ENCODE results near the gene PRAMEF15. TPM values are rescaled to one million over a fixed set of nuclear protein-coding genes. Genes with fewer than 3 reads are reported as not detected.
"Not testable (repeated sequence)": the region's sequence is repeated elsewhere in the genome, so short reads cannot be mapped to it uniquely, and the experiment has no call there.

PRAMEF15 gene
- total RNA-seq = not detected

GRCh38 chr1:13315281-13315680 is at the start of gene PRAMEF15:
Gene PRAMEF15, plus strand, starts transcription at chr1:13315581. Its CDS starts 2,827 bp downstream, at chr1:13318408.
- DNase-seq = not testable (repeated sequence)

DNA sequence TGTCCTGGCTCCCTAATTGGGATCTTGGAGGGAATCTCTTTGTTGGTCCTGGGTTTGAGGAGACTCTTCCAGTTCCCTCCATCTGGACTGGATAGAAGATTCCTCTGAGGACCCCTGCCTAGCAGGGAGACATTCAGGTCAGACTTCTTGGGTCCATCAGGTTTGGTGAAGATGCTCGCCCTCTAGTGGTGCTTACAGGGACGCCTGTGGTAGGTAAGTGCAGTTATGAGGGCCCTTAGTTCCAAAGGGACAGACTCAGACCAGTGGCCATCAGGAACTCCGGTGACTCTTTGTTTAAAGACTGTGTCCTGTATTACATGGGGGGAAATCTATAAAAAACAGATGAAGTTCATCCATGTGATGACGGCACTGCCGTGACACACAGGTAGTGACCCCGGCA is 38.4 kb upstream of the PRAMEF15 start:
- DNase-seq = not testable (repeated sequence)

- DNase-seq = not testable (repeated sequence)
Measured at GRCh38 chr1:13279617-13280016, 35.8 kb upstream of the PRAMEF15 start.

- not testable (repeated sequence) for DNase-seq
Measured at GRCh38 chr1:13285037-13285436, 30.3 kb upstream of the PRAMEF15 start, which contains the start of gene PRAMEF8. Gene PRAMEF8, minus strand, starts transcription at chr1:13285137. Its CDS starts 1,046 bp downstream, at chr1:13284091.

- not testable (repeated sequence) for DNase-seq
Measured at GRCh38 chr1:13289030-13289429, 26.4 kb upstream of the PRAMEF15 start.

- DNase-seq = not testable (repeated sequence)
Measured at GRCh38 chr1:13297216-13297931, 18.0 kb upstream of the PRAMEF15 start.

DNA sequence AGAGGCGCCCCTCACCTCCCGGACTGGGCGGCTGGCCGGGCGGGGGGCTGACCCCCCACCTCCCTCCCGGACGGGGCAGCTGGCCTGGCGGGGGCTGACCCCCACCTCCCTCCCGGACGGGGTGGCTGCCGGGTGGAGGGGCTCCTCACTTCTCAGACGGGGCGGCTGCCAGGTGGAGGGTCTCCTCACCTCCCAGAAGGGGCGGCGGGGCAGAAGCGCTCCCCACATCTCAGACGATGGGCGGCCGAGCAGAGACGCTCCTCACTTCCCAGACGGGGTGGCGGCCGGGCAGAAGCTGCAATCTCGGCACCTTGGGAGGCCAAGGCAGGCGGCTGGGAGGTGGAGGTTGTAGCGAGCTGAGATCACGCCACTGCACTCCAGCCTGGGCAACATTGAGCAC is 16.7 kb upstream of the PRAMEF15 start:
- DNase-seq = not testable (repeated sequence)

GRCh38 chr1:13302197-13302596 is 13.2 kb upstream of the PRAMEF15 start:
- not testable (repeated sequence) for DNase-seq

GRCh38 chr1:13303239-13303638 is 12.1 kb upstream of the PRAMEF15 start, which contains the start of gene PRAMEF33:
Gene PRAMEF33, plus strand, starts transcription at chr1:13303539. Its CDS starts 2,416 bp downstream, at chr1:13305955.
- not testable (repeated sequence) for DNase-seq

- DNase-seq = not testable (repeated sequence)
Measured at GRCh38 chr1:13342496-13342895, 27.1 kb downstream of the PRAMEF15 start.

GRCh38 chr1:13347034-13347433 is 31.7 kb downstream of the PRAMEF15 start, which contains the start of gene PRAMEF14:
Gene PRAMEF14, minus strand, starts transcription at chr1:13347134. Its CDS starts 1,820 bp downstream, at chr1:13345314.
- not testable (repeated sequence) for DNase-seq

DNA sequence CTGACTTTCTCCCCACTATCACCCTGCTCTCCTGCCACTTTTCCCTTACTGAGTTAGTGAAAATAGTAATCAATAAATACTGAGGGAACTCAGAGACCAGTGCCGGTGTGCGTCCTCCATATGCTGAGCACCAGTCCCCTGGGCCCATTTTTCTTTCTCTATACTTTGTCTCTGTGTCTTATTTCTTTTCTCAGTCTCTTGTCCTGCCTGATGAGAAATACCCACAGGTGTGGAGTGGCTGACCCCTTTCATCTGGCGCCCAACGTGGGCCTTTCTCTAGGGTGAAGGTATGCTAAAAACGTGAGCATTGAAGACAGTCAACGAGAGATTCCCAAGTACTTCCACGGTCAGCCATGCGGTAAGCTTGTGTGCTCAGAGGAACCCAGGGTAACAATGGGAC is 38.1 kb downstream of the PRAMEF15 start:
- DNase-seq = not testable (repeated sequence)

DNA sequence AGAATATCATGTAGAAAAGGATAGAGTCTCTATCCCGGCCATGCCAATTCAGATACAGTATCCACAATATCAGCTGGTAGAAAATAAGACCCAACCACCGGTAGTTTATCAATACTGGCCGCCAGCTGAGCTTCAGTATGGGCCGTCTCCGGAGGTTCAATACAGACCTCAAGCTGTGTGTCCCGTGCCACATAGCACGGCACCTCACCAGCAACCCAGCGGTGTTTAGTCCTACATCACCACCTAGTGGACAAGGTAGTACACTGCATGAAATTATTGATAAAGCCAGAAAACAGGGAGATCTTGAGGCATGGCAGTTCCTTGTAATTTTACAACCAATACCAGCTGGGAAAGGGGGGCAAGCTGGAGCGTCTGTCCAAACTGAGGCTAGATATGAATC is 39.1 kb downstream of the PRAMEF15 start:
- DNase-seq = not testable (repeated sequence)

DNA sequence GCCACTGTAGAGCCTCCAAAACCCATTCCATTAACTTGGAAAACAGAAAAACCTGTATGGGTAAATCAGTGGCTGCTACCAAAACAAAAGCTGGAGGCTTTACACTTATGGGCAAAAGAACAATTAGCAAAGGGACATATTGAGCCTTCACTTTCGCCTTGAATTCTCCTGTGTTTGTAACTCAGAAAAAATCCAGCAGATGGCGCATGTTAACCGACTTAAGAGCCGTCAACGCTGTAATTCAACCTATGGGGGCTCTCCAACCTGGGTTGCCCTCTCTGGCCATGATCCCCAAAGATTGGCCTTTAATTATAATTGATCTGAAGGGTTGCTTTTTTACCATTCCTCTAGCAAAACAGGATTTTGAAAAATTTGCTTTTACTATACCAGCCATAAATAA is 41.4 kb downstream of the PRAMEF15 start:
- not testable (repeated sequence) for DNase-seq

- not testable (repeated sequence) for DNase-seq
Measured at GRCh38 chr1:13362364-13362763, 47.0 kb downstream of the PRAMEF15 start.

GRCh38 chr1:13364928-13365327 is 49.5 kb downstream of the PRAMEF15 start:
- not testable (repeated sequence) for DNase-seq

DNA sequence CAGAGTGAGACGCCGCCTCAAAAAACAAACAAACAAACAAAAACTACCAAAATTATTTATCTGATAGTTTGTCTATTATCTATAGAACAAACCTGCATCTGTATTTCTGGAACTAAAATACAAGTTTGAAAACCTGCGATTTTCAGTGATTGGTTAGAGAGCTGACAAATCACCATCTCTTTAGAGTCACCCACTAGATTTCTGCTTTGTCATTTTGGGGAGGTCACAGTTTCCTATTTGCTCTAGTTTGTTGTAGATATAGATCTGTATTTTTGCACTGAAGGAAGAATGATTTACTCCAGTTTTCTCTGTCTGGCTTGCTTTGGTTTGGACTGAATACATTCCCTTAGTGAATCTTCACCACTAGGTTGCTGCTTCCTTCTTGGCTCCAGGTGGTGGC is 51.2 kb downstream of the PRAMEF15 start:
- DNase-seq = not testable (repeated sequence)

- DNase-seq = not testable (repeated sequence)
Measured at GRCh38 chr1:13368544-13368943, 53.2 kb downstream of the PRAMEF15 start.
